HG02870 (cell line): ENCODE measurements around the gene PIPOX.

Experiments
- ATAC-seq: cut with Tn5 transposase; IDR thresholded peaks from one replicate; pipeline ENCODE4 v1.9.1; 2021; ENCODE audit warnings: mild to moderate bottlenecking, moderate library complexity; ENCODE audit not compliant: unreplicated experiment

The PIPOX gene, protein sequence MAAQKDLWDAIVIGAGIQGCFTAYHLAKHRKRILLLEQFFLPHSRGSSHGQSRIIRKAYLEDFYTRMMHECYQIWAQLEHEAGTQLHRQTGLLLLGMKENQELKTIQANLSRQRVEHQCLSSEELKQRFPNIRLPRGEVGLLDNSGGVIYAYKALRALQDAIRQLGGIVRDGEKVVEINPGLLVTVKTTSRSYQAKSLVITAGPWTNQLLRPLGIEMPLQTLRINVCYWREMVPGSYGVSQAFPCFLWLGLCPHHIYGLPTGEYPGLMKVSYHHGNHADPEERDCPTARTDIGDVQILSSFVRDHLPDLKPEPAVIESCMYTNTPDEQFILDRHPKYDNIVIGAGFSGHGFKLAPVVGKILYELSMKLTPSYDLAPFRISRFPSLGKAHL

DNA sequence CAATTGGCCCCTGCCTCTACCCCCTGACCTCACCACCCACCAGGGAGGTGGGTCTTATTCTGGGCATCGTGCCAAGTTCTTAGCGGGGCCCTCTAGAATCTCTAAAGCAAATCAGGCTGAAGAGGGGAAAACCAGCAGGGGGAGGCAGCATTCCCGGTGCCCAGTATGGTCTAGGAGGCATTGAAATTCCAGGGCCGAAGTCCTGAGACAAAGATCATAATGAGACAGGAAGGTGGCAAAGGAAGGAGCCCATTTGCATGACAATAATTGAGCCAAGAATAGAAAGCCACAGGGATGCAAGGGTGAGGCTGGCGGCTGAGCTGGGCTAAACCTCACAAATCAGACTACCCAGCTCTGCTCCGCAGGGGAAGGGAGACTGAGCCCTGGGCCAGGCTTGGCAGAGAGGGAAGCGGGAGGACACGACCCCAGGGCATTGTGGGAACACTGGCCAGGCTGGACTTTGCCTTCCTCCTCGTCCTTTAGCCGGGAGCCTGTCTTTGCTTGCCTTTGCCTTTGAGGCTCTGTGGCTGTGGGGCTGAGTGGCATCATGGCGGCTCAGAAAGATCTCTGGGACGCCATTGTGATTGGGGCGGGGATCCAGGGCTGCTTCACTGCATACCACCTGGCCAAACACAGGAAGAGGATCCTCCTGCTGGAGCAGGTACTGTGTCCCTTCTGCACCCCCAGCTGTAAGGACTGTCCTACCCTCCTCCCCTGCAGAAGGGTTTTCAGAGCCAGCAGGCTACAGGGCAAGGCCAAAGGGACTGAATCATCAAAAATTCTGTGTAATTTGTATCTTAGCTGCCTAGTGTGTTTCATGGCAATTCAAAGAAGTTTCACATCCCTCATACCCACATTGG lies at the start of gene PIPOX:
Gene PIPOX, plus strand, starts transcription at position 463 of the 860 bp plus-strand sequence. Its CDS starts 85 bp downstream, at position 548.
- no peak for ATAC-seq

DNA sequence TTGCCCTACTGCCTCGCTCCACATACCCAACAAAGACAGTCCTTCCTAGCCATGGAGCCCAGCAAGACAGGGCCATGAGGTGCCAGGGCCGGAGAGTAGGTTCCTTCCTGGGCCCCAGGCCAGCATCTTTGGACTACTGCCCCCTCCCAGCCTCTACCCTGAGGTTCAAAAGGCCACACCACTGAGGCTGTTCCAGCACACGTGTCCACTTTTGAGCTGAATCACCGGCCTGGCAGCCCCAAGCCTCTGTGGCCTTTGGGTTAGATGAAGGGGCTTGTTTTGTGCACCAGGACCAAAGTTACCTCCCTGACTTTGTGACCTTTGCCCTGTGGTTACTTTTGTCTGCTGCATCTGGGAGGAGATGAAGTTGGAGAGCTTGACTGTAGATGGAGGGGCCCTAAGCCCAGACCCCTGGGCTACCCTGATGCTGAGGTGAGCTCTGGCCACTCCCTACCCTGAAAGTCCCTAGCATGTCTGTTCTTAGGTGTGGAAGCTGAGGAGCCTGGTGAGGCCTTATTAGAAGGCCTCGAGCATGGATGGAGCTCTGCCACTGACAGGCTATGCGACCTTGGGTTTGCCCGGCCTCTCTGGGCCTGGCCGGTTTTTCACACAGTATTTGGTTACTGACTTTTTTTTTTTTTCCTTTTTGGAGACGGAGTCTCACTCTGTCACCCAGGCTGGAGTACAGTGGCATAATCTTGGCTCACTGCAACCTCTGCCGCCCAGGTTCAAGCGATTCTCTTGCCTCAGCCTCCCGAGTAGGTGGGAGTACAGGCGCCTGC lies 49.1 kb upstream of the PIPOX start:
- ATAC-seq: no peak

DNA sequence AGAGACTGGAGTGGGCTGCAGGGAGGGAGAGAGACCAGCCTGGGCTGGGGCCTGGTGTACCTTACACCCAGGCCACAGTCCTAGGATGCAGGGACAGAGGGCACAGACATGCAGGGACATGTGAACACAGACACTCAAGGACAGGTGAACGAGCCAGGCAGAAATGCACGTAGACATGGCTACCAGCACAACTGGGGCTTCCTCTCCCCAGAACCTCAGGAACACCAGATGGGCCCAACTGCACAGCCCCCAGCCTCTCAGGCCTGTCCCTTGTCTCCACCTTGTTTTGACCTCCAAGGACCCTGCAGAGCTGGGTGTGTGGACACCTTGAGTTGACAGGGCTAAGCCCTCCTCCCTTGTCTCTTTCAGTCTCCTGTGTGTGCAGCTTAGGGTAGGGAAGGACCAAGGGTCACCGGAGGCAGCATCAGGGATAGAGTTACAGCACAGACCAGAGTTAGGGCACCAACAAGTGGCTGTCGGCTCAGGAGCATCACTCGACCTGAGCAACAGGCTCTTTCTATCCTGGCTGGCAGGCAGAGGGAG lies 46.3 kb upstream of the PIPOX start:
- ATAC-seq: no peak

DNA sequence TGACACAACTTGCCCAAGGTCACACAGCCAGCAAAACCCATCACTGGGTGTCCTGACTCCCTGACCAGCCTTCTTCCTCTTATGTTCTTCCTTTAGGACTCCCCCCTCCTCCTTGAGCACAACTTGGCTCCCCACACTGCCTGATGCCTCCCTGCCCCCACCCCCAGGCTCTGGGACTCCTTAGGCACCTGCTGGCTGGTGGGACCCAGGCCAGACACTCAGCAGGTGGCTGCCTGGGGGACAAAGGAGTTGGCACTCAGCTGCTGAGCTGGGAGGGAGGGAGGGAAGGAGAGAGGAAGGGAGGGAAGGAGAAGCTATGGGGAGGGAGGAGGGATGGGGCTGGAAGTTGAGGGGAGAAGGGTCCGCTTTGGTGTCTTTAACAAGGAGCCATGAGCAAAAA lies 45.1 kb upstream of the PIPOX start:
- ATAC-seq: no peak

DNA sequence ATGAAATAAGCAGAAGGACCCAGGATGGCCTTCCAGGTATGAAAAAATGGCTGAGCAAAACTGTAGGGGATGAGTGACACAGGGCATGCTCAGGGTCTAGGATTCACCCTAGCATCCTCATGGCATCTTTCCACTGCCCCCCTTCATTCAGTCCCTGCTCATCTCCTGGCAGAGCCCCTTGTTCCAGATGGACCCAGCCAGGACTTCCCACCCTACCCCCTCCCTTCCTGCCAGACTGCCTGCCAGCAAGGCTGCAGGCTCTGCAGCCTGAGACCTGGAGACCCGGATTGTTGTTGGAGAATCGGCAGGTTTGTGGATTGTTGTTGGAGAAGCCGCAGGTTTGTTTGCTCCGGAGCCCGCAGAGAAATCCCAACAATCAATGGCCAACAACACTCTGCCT lies 43.7 kb upstream of the PIPOX start:
- ATAC-seq: no peak

DNA sequence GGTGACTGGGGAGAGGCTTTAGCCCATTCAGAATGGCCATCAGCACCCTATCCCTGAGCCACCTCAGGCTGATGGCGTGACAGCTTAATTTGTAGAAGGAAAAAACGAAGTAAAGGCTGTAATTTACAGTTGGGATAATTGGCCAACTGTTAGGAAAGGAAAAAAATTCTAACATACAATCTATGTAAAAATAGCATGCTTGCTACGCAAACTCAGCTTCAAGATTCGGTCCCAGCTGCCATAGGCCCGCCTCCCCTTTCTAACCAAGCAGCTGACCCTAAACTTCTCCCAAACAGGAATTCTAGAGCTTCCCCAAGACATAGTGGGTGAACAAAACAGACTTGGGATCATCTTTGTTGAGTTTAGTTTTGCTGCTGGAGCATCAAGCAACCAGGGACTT lies 42.0 kb upstream of the PIPOX start:
- ATAC-seq: no peak

DNA sequence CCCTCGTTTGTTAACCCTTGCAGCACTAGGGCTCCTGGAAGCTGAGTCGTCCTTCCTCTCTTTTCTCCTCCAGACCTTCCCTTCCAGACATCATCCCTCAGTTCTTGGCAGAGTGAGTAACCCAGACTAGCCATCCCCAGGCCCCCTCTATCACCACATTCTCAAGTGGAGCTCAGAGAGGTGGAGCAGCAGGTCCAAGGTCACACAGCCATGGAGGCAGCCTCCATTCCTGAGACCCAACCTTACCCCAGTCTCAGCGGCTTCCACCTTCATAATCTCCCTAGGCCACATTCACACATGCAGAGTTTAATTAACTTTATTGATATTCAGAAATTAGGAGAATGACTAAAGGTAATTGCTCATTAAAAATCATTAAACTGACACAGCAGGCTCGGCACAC lies 40.1 kb upstream of the PIPOX start:
- no peak for ATAC-seq

DNA sequence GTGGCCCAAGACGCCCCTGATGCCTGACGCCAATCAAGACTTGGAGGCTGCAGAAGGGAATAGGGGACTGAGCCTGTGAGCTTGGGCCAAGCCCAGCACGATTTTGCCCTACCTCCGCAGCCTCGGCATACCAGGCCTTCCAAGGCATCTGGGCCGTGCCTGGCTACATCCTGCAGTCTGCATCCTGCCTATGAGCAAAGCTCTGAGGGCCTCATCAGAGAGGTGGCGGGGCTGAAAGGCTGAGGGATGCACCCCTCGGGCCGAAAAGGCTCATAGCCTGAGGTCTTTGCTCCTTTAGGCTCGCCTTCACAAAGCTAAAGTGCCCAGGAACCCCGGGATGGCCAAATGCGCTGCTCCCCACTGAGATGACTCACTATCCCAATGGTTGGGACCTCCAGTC lies 39.7 kb upstream of the PIPOX start:
- ATAC-seq: no peak

DNA sequence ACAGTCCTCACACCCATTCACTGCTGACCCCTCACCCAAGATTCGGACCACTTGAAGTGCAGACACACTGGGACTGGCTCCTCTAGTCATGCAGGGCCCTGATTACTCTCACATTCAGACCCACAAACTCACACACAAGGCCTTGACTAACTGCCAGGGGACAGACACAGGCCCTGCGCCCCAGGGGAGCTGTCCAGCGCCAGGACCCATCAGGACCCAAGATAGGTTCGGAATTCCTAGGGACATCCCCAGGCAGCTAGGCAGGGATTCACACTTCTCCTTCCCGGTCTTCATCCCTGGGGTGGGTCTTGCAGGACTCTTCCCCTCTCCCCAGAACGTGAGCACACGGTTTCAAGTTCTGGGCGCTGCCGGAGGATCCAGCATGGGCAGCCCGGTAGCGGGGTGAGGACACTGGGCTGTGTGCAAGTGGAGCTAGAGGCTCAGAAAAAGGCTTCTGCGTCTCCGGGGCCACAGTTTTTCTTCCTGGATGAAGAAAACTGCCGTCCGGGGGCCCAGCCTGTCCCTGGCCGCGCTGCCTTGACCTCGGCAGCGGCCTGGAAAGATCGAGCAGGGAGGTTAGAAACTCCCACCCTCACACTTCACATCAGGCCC lies 38.8 kb upstream of the PIPOX start:
- no peak for ATAC-seq

DNA sequence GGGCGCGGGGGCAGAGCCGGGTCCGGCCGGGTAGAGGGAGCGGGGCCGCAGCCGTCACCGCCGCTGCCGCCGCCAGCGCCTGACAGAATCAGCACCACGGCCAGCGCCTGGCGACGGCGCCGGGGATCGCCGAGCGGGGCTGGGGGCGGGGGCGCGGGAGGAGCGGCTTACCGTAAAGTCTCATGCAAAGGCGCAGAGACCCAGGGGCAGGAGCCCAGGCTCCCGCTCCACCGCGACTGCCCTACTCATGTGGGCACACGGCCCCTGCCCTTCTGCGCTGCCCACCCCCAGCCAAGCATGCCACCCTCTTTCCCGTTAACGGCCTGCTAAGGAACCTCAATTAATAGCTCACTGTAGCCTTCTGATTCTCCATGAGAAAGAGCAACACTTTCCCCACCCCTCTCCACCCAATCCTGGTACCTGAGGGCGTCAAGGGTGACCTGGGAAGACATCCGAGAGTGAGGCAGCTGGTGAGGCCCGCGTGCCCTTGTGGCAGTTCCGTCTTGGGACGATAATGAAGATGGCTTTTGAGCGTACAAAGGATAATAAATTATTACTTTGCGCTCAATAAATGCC lies 36.9 kb upstream of the PIPOX start, which contains the start of gene SEZ6:
Gene SEZ6, minus strand, starts transcription at position 98 of the 576 bp plus-strand sequence. CDS start 164 bp downstream, outside the sequence.
- no peak for ATAC-seq

DNA sequence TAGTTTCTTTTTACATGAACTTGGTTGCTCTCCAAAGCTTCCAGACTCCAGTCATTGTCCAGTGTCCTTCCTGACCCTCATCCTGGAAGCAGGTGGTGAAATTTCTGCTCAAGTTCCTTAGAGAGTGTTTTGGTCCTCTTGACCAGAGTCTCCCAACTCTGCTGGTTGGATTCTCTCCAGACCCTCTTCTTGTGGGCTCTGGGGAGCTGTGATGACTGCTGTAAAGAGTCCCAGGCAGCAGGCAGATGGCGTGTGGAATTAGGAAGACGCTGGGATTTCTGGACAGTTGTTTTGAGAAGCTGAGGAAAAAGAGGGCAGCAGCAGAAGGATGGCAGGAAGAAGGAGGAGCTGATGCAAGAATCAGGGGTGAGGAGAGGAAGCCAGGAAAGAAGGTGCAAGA lies 35.5 kb upstream of the PIPOX start:
- ATAC-seq: no peak

DNA sequence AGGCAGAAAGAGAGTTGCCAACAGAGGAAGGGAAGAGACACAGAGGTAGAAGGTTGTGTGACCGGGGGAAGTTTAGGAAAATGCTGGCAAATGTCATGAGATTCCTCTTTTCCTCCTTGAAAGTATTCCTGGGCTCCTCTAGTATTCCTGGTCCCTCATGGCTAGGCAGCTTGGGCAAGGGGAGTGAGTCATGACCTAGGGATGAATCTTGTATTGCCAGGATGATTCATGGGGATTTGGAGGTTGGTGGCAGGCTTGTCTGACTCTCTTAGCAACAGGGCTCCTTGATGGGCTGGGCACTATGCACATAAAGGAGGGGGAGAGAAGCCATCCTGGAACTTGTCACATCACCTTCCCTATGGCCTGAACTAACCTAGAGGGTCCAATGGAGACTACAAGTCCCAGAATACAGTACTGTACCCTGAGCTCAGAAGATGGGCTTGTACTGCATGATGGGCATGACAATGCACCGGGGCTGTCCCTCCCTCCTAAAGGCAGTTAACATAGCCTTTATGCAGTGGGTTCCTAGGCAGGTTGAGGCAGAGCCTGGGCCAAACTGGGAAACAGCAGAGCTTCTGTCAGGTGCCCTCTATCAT lies 35.0 kb upstream of the PIPOX start:
- no peak for ATAC-seq

DNA sequence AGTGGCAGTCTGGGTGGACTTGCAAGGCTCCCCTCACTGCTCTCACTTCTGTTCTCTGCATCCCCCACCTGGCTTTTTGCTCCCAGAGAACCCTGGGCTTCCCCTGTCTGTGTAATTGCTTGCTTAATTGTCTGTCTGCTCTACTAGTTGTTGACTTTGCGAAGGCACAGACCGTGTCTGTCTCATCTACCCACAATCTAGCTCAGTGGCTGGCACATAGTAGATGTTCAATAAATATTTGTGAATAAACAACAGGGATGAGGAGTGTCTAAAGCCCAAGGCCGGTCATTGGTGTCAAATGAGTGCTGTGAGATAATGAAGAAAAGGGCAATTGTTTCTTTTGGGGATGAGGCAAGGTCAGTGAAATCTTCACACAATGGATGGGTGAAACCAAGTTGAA lies 34.4 kb upstream of the PIPOX start:
- no peak for ATAC-seq

DNA sequence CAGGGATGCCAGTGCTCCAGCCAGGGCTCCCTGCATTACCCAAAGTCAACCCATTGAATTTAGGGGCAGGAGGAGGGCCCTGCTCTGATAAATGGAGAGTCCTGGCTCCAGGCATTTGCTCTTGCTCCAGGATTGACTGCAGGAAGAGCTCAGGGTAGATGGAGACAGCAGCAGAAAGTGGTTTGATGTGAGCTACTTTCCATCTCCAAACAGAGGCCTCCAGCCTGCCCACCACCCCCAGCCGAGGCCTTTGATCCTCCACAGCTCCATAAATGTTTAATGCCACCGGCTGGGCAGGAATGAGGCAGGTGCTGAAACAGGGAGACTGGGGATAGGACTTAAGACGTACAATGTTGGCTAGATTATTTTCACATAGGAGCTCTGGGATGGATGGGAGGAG lies 32.8 kb upstream of the PIPOX start:
- ATAC-seq: no peak

DNA sequence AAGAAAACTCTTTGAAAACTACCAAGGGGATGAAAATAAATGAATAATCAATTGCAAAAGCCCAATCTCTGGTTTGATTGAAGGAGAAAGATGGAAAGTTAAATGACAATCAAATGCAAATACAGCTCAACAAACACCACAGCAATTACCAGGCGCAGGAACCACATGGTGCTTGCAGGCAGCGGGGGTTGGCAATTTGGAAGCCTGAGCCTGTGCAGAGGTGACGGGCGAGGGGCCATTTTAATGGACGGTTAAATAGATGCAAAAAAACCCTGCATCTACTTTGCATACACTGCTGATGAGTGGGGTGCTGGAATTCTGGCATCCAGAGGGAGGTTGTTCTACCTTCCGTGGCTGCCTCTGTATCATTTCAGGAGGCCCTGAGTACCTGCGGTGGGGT lies 32.4 kb upstream of the PIPOX start:
- no peak for ATAC-seq

DNA sequence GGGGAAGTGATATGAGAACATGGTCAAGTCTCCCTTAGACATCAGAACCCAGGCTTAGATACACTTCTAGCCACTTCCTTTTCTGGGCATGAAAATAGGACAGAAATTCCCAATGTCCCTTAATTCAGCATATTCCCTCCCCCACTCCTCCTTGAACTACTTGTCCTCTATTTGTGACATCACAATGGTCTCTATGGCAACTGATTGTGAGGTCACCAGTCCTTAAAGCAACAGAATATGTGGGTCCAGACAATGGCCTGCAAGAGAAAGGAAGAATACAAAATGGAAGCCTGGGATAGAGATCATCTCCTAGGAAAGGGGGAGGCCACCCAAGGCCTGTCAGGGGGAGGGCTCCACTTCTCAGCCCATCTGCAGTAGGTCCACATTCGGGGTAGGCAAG lies 30.4 kb upstream of the PIPOX start:
- ATAC-seq: no peak

DNA sequence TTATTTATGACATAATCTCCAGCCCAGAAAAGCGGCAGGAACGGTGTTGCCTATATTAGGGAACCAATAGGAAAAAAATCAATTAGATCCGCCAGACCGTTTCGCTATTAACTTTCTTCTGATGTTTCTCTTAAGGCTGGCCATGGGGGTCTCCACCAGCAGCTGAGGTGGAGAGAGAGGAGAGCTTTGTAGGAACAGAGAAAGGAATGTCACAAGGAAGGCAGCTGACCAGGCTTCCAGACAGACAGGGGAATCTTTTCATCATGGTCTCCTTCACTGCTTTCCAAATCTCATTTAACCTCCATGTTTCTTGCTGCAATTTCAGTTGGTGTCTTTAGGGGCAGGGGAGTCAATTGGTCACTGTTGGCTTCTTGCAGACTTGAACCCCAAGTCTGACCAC lies 28.2 kb upstream of the PIPOX start:
- no peak for ATAC-seq

DNA sequence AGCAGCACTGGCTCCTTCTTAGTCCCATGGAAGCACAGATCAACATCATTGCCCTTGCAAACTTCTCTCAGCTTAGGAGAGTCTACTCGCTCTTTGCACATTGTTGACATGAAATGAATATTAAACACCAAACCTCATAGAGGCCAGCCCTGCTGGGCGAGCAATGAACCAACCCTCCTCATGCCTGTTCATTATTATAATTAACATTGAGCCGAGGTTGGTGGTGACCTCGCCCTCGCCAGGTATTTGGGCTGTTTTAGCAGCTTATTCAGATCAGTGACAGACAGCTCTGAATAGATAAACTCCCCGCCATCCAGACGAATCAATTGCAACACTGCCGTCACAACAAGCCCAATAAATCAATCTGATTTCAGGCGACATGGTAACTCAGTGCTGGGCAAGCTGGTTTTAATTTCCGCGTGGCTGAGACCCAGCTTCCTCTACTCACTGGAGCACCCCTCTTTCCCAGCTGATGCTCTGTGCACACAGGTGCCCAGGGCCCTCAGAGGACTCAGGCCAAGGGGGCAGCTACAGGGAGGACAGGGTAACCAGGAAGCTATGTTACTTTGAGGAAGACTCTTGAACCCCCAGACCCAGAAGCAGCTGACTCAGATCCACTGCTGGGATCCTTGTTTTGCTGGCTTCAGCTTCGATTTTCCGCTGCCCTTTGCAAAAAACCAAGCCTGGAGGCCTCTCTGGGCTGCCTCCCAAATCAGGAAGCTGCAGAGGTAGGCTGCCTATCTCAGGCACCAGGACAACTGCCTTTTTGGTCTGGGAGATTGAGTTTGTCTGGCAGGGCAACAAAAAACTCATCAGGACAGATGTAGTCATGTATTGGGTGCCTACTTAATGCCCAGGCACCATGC lies 26.4 kb upstream of the PIPOX start:
- ATAC-seq: no peak
